HG02588 (cell line): Measurements from ENCODE around the gene ZCWPW1.
A peak's percentile ranks its signal among the peaks of the same experiment; 100 is the strongest.
"Not testable (repeated sequence)": the region's sequence is repeated elsewhere in the genome, so short reads cannot be mapped to it uniquely, and the experiment has no call there.

Source experiments
- ATAC-seq: cut with Tn5 transposase; IDR thresholded peaks from one replicate; pipeline ENCODE4 v1.9.1; 2021; ENCODE audit warnings: mild to moderate bottlenecking, moderate library complexity; ENCODE audit not compliant: unreplicated experiment

The ZCWPW1 gene

GRCh38 chr7:100457033-100457432 lies 28.5 kb upstream of the ZCWPW1 start:
- no peak for ATAC-seq

DNA sequence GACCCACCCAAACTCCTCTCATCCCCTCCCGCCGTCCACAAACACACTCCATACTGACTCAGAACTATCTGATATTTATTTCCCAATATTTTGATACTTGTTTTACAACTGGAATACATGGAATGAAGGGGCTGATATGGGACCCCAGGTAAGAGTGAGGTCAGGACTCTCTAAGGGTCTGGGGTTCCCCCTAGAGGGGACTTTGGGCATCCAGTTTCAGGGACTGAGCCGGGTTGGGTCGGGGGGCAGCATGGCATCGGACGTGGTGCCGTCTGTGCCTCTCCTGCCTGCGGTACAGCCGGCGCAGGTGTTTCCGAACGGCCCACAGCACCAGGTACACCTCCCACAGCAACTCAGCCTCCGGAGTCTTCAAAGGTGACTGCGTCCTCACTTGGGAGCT lies 28.1 kb upstream of the ZCWPW1 start:
- ATAC-seq: no peak

GRCh38 chr7:100455206-100455605 lies 26.7 kb upstream of the ZCWPW1 start:
- no peak for ATAC-seq

- ATAC-seq: not testable (repeated sequence)
Observed at GRCh38 chr7:100453854-100454253, 25.4 kb upstream of the ZCWPW1 start.

DNA sequence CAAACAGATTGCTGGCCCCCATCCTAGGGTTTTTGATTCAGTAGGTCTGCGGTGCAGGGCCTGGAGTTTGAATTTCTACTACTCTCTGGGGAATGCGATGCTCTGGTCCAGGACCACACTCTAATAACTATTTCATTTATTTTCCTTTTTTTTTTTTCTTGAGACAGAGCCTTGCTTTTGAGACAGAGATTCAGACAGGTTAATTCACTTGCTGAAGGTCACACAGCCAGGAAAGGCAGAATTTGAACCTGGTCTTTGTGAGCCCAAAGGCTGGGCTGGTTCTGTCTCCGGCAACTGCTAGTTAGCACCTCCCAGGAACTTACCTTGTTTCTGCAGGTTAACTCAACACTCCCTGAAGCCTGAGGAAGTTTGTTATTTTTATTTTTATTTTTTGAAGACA lies 24.0 kb upstream of the ZCWPW1 start:
- no peak for ATAC-seq

DNA sequence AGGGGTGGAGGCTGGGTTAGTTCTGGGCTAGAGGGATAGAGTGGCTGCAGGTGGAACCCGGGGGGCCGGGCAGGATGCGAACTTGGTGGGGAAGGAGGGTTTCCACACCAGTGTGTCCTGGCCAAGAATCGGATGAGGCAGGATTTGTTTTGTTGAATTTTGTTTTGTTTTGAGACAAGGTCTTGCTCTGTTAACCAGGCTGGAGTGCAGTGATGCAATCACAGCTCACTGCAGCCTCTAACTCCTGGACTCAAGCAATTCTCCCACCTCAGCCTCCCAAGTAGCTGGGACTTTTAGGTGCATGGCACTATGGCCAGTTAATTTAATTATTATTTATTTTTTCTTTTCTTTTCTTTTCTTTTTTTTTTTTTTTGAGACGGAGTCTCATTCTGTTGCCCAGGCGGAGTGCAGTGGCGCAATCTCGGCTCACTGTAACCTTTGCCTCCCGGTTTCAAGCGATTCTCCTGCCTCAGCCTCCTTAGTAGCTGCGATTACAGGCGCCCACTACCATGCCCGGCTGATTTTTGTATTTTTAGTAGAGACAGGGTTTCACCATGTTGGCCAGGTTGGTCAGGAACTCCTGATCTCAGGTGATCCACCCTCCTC lies 20.8 kb upstream of the ZCWPW1 start:
- ATAC-seq: no peak

DNA sequence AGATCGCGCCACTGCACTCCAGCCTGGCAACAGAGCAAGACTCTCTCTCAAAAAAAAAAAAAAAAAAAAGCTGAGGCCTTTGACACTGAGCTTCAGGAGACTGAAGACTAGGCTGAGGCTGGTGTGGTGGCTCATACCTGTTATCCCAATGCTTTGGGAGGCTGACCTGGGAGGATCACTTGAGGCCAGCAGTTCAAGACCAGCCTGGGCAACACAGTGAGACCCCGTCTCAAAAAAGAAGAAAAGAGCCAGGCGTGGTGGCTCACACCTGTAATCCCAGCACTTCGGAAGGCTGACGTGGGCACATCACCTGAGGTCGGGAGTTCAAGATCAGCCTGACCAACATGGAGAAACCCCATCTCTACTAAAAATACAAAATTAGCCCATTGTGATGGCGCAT lies 18.9 kb upstream of the ZCWPW1 start:
- not testable (repeated sequence) for ATAC-seq

DNA sequence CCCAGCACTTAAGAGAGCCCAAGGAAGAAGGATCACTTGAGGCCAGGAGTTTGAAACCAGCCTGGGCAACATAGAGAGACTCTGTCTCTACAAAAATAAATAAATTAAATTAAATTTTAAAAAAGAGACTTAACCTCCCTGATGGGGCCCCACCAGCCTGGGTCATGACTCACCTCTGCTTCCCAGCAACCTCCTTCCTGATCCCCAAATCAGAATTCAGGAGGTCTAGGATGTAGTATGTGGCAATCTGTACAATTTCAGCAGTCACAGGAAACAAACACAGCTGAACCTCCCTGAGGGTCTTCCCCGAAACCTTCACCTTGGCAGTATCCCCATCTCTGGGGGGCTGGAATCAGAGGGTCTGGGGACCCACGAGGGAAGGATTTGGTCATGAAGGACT lies 17.5 kb upstream of the ZCWPW1 start:
- ATAC-seq: no peak

DNA sequence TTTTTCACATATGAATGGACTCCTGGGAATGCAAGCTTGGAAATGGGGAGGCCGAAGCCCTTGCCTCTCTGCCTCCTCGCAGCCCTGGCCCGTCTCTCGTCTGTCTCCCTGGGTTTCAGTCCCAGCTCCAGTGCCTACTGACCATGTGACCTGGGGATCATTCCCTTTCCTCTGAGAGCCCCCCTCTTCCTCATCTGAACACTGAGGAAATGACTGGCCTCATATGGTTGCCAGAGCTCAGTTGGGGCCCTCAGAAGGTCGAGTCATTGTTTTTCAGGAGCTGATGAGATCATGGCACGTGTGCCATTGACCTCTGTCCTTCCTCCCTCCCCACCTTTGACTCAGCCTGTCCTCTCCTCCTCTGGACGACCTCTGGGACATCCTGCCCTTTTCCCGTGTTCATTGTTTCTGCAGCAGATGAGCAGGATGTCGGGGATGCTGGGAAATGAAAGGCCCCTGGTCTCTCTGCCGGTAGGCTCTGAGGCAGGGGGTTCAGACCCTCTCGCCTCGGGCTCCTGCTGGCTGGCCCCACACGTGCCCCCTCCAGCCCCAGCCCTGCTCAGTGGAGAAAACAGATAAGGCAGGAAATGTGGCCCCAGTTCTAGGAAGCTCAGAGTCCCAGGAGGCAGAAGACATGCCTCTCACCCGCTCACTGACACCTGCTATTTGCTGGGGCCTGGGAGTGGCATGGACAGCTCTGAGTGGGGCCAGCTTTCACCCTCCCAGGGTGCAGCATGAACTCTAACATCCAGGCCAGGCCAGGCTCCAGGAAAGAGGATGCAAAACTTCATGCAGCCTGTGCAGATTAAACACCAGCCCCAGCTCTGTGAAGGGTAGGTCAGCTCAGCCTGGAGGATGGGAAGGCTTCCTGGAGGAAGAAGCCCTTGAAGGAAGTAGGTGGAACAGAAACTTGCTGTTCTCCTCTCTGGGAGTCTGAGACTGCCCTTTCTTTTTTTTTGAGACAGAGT lies 16.1 kb upstream of the ZCWPW1 start:
- no peak for ATAC-seq

DNA sequence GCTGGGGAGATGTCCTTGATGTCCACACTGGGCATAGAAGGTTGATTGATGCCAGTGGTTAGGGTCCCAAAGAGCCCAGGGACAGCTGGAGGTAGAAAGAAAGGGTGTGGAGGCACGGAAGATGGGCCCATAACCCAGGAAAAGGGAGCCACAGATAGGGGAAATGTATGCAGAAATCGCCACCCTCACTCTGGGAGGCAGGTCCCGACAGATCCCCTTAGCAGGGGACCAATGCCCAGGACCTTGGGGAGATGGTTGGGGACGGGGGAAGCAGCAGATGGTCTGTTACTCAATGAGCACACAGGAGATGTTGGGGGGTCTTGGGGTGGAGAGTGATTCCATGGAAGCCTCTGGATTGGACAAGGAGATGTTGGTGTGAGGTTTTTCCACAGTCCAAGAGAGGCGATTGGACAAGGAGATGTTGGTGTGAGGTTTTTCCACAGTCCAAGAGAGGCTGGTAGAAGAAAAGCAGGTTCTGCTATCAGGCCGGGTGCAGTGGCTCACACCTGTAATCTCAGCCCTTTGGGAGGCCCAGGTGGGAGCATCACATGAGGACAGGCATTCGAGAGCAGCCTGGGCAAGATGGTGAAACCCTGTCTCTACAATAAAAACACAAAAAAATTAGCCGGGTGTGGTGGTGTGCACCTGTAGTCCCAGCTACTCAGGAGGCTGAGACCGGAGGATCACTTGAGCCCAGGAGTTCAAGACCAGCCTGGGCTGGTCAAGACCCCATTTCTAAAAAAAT lies 14.8 kb upstream of the ZCWPW1 start:
- ATAC-seq: no peak

- no peak for ATAC-seq
Observed at GRCh38 chr7:100441641-100442535, 13.4 kb upstream of the ZCWPW1 start.

DNA sequence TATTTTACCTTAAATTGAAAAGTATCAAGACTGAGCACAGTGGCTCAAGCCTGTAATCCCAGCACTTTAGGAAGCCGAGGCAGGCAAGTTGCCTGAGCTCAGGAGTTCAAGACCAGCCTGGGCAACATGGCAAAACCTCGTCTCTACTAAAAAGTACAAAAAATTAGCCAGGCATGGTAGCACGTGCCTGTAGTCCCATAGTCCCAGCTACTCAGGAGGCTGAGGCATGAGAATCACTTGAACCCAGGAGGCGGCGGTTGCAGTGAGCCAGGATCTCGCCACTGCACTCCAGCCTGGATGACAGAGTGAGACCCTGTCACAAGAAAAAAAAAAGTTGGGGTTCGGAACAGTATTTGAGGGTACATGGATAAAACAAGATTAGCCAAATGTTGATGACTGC lies 10.7 kb upstream of the ZCWPW1 start:
- not testable (repeated sequence) for ATAC-seq

DNA sequence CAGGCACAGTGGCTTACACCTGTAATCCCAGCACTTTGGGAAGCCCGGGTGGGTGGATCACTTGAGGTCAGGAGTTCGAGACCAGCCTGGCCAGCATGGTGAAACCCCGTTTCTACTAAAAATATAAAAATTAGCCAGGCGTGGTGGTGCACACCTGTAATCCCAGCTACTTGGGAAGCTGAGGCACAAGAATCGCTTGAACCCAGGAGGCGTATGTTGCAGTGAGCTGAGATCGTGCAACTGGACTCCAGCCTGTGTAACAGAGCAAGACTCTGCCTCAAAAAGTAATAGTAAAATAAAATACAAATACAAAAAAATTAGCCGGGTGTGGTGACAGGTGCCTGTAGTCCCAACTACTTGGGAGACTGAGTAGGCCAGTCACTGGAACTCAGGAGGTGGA lies 10.2 kb upstream of the ZCWPW1 start:
- ATAC-seq: not testable (repeated sequence)

- no peak for ATAC-seq
Observed at GRCh38 chr7:100438172-100438571, 9.7 kb upstream of the ZCWPW1 start.

DNA sequence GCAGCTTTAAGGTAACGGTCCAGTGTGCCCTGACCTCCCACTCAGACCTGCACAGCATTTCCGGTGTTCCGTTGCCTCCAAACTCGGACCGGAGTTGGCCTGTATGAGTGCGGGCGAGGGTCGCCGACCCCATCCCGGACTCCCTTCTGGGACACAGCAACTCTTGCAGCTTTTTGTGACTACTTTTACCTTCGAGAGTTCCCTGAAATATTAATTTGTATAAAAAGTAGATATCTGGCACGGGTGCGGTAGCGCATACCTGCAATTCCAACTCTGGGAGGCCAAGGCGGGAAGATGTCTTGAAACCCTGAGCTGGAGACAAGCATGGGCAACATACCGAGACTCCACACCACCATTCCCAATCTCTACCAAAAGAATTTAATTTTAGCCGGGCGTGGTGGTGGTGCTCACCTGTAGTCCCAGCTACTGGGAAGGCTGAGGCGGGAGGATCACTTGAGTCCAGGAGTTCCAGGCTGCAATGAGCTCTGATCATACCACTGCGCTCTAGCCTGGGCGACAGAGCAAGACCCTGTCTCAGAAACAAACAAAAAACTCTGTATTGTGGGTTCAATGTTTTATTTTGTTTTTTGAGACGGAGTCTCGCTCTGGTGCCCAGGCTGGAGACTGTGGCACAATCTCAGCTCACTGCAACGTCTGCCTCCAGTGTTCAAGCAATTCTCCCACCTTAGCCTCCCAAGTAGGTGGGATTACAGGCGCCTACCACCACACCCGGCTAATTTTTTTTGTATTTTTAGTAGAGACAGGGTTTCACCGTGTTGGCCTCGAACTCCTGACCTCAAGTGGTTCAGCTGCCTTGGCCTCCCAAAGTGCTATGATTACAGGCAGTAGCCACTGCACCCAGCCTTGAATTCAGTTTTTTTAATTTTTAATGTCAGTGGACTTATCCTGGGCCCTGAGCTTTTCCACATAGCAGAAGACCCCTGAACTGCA lies 8.9 kb upstream of the ZCWPW1 start:
- ATAC-seq: no peak

DNA sequence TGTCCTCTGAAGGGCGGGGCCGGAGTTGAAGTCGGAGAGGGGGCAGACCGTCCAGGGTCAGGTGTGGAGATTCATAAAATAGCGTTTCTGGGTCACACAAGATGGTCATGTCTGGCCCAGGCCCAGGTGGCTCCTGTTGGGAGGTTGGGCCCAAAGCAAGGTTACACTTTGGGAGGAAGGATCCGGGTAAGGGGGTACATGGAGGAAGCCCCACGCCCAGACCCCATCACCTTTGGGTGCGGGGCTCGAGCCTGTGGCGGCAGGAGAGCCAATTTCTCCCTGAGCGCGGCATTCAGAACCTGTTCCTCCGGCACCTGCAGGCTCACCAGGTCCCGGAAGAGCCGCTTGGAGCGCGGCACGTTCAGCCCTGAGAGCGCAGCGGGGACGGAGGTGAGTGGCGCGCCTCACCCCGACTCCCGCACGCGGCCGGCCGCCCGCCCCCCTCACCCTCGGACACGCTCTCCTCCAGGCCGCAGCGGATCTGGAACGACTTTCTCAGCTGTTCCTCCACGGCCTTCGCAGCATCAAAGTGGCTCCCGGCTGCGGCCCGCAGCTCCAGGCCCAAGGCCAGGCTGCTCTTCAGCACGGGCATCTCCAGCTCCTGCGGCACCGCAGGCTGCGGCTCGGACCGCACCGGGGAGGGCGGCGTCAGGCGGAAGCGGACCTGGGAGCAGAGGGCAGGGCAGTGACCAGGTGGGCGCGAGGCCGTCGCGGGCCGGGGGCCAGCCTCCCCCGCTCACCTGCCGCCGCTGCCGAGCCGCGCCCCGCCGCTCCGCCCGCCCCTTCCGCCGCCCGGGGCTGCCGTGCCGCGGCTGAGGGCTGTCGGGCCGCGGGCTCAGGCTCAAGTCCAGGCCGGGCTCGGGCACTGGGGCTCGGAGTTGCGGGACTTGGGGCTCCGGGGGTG lies 7.2 kb upstream of the ZCWPW1 start:
- ATAC-seq: peak; percentile 28

- ATAC-seq: no peak
Observed at GRCh38 chr7:100434297-100435144, 6.0 kb upstream of the ZCWPW1 start.
